H1 (cell line): ENCODE data around the gene DVL1. TPM values are rescaled to one million over a fixed set of nuclear protein-coding genes. Genes with fewer than 3 reads are reported as not detected.

Source experiments
- CTCF ChIA-PET: fragments of 300-600 bp; sonication (Branson Sonifier 250); formaldehyde crosslinking; loops from one replicate; lab custom pipeline; 2021; ENCODE audit not compliant: partially characterized antibody; lab: Charles Lee
- POLR2A ChIA-PET: fragments of 300-600 bp; sonication (Branson Sonifier 250); formaldehyde crosslinking; loops from one replicate; lab custom pipeline; 2021; ENCODE audit warnings: inconsistent platforms; ENCODE audit not compliant: partially characterized antibody; lab: Charles Lee
- DNase-seq, 2 experiments: peaks; one replicate each; pipeline versions ENCODE4 v3.0.0 to v3.0.0-alpha.2; 2010 to 2022; ENCODE audit warnings: low spot score in 2 of 2, low read depth in 1 of 2, mixed read lengths in 1 of 2
- FAIRE-seq: peaks from 2 replicates; lab custom pipeline; 2011; peaks lifted over from hg19 to GRCh38; lab: Jason Lieb, UNC
- H2AFZ ChIP-seq: 2 replicates; pipeline ENCODE4 v1.8.1; 2012; ENCODE audit warnings: low read length, inconsistent platforms
- H2AK5ac ChIP-seq: 2 replicates; pipeline ENCODE4 v1.6.1; 2013; ENCODE audit warnings: low read depth, low read length
- H2BK120ac ChIP-seq: replicated peaks from 2 replicates; pipeline ENCODE3; 2013; ENCODE audit warnings: low read depth, low read length, inconsistent platforms
- H2BK12ac ChIP-seq: 2 replicates; pipeline ENCODE4 v1.6.1; 2013; ENCODE audit warnings: low read depth, low read length
- H2BK15ac ChIP-seq: 2 replicates; pipeline ENCODE4 v1.6.1; 2013; ENCODE audit warnings: low read length
- H2BK20ac ChIP-seq: 2 replicates; pipeline ENCODE4 v1.6.1; 2013; ENCODE audit warnings: low read length
- H2BK5ac ChIP-seq: 2 replicates; pipeline ENCODE4 v1.6.1; 2013; ENCODE audit warnings: low read depth, low read length
- H3K14ac ChIP-seq: 2 replicates; pipeline ENCODE4 v1.6.1; 2013; ENCODE audit warnings: inconsistent platforms; ENCODE audit not compliant: insufficient read length
- H3K18ac ChIP-seq: 2 replicates; pipeline ENCODE4 v1.6.1; 2013; ENCODE audit warnings: low read length; ENCODE audit errors: extremely low read depth
- H3K23ac ChIP-seq: 2 replicates; pipeline ENCODE4 v1.6.1; 2013; ENCODE audit warnings: inconsistent platforms; ENCODE audit not compliant: insufficient read length
- H3K23me2 ChIP-seq: 2 replicates; pipeline ENCODE4 v1.6.1; 2013; ENCODE audit warnings: low read depth, low read length
- H3K27ac ChIP-seq: 2 replicates; pipeline ENCODE4 v1.6.1; 2011; ENCODE audit warnings: low read depth, low read length, inconsistent platforms
- H3K27me3 ChIP-seq, 4 experiments: replicated peaks in 1 of 4; 1 replicate in 1 of 4; 2 replicates in 3 of 4; pipeline versions ENCODE4 v1.6.1 to v1.8.1; 2011 to 2013; ENCODE audit warnings: low read length in 3 of 4, mild to moderate bottlenecking in 3 of 4, inconsistent platforms in 2 of 4, mixed read lengths in 2 of 4, moderate library complexity in 1 of 4; ENCODE audit not compliant: control insufficient read depth in 3 of 4, insufficient read depth in 3 of 4; ENCODE audit errors: extremely low read depth in 1 of 4
- H3K36me3 ChIP-seq, 4 experiments: 2 replicates each; pipeline versions ENCODE4 v1.6.1 to v1.8.1; 2011 to 2013; ENCODE audit warnings: mild to moderate bottlenecking in 4 of 4, low read length in 3 of 4, moderate library complexity in 2 of 4, control low read depth in 1 of 4, inconsistent platforms in 1 of 4; ENCODE audit not compliant: insufficient read depth in 4 of 4, control insufficient read depth in 2 of 4
- H3K4ac ChIP-seq: replicated peaks from 2 replicates; pipeline ENCODE3; 2013; ENCODE audit warnings: low read length, low read depth, mixed read lengths, inconsistent platforms; ENCODE audit not compliant: insufficient read length
- H3K4me1 ChIP-seq, 4 experiments: replicated peaks in 1 of 4; 1 replicate in 1 of 4; 2 replicates in 3 of 4; pipeline versions ENCODE4 v1.6.1 to v1.8.1; 2011 to 2013; ENCODE audit warnings: low read length in 3 of 4, inconsistent platforms in 2 of 4, mixed read lengths in 1 of 4; ENCODE audit not compliant: insufficient read depth in 4 of 4, control insufficient read depth in 3 of 4
- H3K4me2 ChIP-seq, 2 experiments: 2 replicates each; pipeline versions ENCODE4 v1.6.1 to v1.8.1; 2011 to 2013; ENCODE audit warnings: low read depth in 2 of 2, low read length in 2 of 2, control low read depth in 1 of 2, inconsistent platforms in 1 of 2, mild to moderate bottlenecking in 1 of 2; ENCODE audit not compliant: insufficient read depth in 1 of 2
- H3K4me3 ChIP-seq, 4 experiments: fragments of 200-600, 300-600 bp in 1 of 4; sonication (generic), shearing (Covaris generic), sonication (Bioruptor Twin) in 1 of 4; 2 replicates each; pipeline versions ENCODE4 v1.5.1 to v1.8.1; 2011 to 2016; ENCODE audit warnings: low read length in 4 of 4, low read depth in 3 of 4, control low read depth in 2 of 4, inconsistent platforms in 2 of 4, mild to moderate bottlenecking in 2 of 4, mixed read lengths in 1 of 4, moderate library complexity in 1 of 4; ENCODE audit not compliant: insufficient read depth in 2 of 4; ENCODE audit errors: extremely low read depth in 1 of 4
- H3K56ac ChIP-seq: replicated peaks from 2 replicates; pipeline ENCODE3; 2013; ENCODE audit warnings: low read depth, mild to moderate bottlenecking, mixed read lengths, low read length, inconsistent platforms; ENCODE audit not compliant: insufficient read length
- H3K79me1 ChIP-seq: 2 replicates; pipeline ENCODE4 v1.6.1; 2013; ENCODE audit warnings: low read depth, low read length, control low read depth
- H3K79me2 ChIP-seq, 2 experiments: 2 replicates each; pipeline versions ENCODE4 v1.6.1 to v1.8.1; 2012 to 2013; ENCODE audit warnings: low read length in 2 of 2, mild to moderate bottlenecking in 2 of 2, inconsistent platforms in 1 of 2; ENCODE audit not compliant: insufficient read depth in 2 of 2, control insufficient read depth in 1 of 2
- H3K9ac ChIP-seq, 4 experiments: replicated peaks in 1 of 4; 1 replicate in 1 of 4; 2 replicates in 3 of 4; pipeline versions ENCODE4 v1.6.1 to v1.8.1; 2011 to 2013; ENCODE audit warnings: low read depth in 3 of 4, low read length in 3 of 4, control low read depth in 2 of 4, mild to moderate bottlenecking in 2 of 4, moderate library complexity in 2 of 4, inconsistent platforms in 1 of 4; ENCODE audit errors: extremely low read depth in 1 of 4
- H3K9me3 ChIP-seq, 2 experiments: 2 replicates each; pipeline versions ENCODE4 v1.6.1 to v1.8.1; 2012 to 2013; ENCODE audit warnings: mild to moderate bottlenecking in 2 of 2, moderate library complexity in 2 of 2, control low read depth in 1 of 2, inconsistent platforms in 1 of 2, low read depth in 1 of 2, low read length in 1 of 2, mixed read lengths in 1 of 2; ENCODE audit not compliant: insufficient read depth in 2 of 2
- H4K20me1 ChIP-seq, 2 experiments: replicated peaks in 1 of 2; 2 replicates each; pipeline versions ENCODE3 to v1.8.1; 2011 to 2013; ENCODE audit warnings: inconsistent platforms in 2 of 2, low read length in 2 of 2, mild to moderate bottlenecking in 1 of 2; ENCODE audit not compliant: insufficient read depth in 2 of 2, control insufficient read depth in 1 of 2
- H4K5ac ChIP-seq: 2 replicates; pipeline ENCODE4 v1.6.1; 2013; ENCODE audit warnings: low read length, low read depth, mixed read lengths, inconsistent platforms; ENCODE audit not compliant: insufficient read length
- H4K8ac ChIP-seq: 2 replicates; pipeline ENCODE4 v1.8.0; 2013; ENCODE audit warnings: mild to moderate bottlenecking, moderate library complexity, low read length, inconsistent platforms; ENCODE audit not compliant: insufficient read depth; ENCODE audit errors: extremely low read depth
- H4K91ac ChIP-seq: replicated peaks from 2 replicates; pipeline ENCODE3; 2013; ENCODE audit warnings: low read length, mixed read lengths, inconsistent platforms; ENCODE audit not compliant: insufficient read length
- GTF2F1 ChIP-seq: IDR thresholded peaks from 2 replicates; pipeline ENCODE4 v1.6.1; 2012; ENCODE audit warnings: low read depth, low read length, improper control_type of control experiment, borderline replicate concordance
- HDAC2 ChIP-seq, 2 experiments: fragments of 300-600 bp in 1 of 2; sonication (generic) in 1 of 2; IDR thresholded peaks; 2 replicates each; pipeline ENCODE4 v1.6.1; 2011 to 2012; ENCODE audit warnings: low read depth in 2 of 2, low read length in 2 of 2, mild to moderate bottlenecking in 2 of 2, moderate library complexity in 2 of 2, borderline replicate concordance in 1 of 2, inconsistent platforms in 1 of 2
- KDM1A ChIP-seq: fragments of 200-600, 300-600 bp; sonication (generic); IDR thresholded peaks from 2 replicates; pipeline ENCODE4 v1.7.1; 2016; ENCODE audit warnings: mild to moderate bottlenecking, low read length, borderline replicate concordance
- POU5F1 ChIP-seq: IDR thresholded peaks from 2 replicates; pipeline ENCODE4 v1.6.1; 2011; ENCODE audit warnings: low read depth, mild to moderate bottlenecking, low read length, moderate library complexity
- SAP30 ChIP-seq: fragments of 300-600 bp; sonication (generic); IDR thresholded peaks from 2 replicates; pipeline ENCODE4 v1.7.1; 2012; ENCODE audit warnings: low read length, moderate library complexity, mild to moderate bottlenecking, inconsistent platforms; ENCODE audit not compliant: insufficient read depth, insufficient replicate concordance
- SIRT6 ChIP-seq: IDR thresholded peaks from one replicate; pipeline ENCODE4 v1.7.1; 2012; ENCODE audit warnings: low read length, inconsistent platforms
- SP1 ChIP-seq: IDR thresholded peaks from 2 replicates; pipeline ENCODE4 v1.6.1; 2011; ENCODE audit warnings: low read depth, low read length
- SP2 ChIP-seq: IDR thresholded peaks from 2 replicates; pipeline ENCODE4 v1.6.1; 2012; ENCODE audit warnings: mild to moderate bottlenecking, low read length, inconsistent platforms
- TAF1 ChIP-seq: IDR thresholded peaks from 2 replicates; pipeline ENCODE4 v1.6.1; 2011; ENCODE audit warnings: mild to moderate bottlenecking, low read depth, low read length
- TBP ChIP-seq: IDR thresholded peaks from 2 replicates; pipeline ENCODE4 v1.6.1; 2011; ENCODE audit warnings: low read depth, low read length, improper control_type of control experiment
- YY1 ChIP-seq: IDR thresholded peaks from 2 replicates; pipeline ENCODE4 v1.6.1; 2011; ENCODE audit warnings: low read depth, mild to moderate bottlenecking, low read length
- ZNF274 ChIP-seq: IDR thresholded peaks from 2 replicates; pipeline ENCODE4 v1.7.0; 2012; ENCODE audit warnings: low read length, borderline replicate concordance; ENCODE audit errors: extremely low read depth
- WGBS, 2 experiments: shearing (Covaris generic) in 1 of 2; methylation state at CpG; one replicate each; pipeline versions ENCODE4 v1.1.6 to v1.1.7; 2013 to 2015; ENCODE audit warnings: low lambda C conversion rate in 2 of 2, mixed read lengths in 2 of 2, inconsistent platforms in 1 of 2, low coverage in 1 of 2, missing lambda C conversion rate in 1 of 2; ENCODE audit not compliant: insufficient replicate concordance in 2 of 2, insufficient coverage in 1 of 2, insufficient read length in 1 of 2; ENCODE audit errors: extremely low coverage in 1 of 2, missing lambda C conversion rate in 1 of 2; 5-methylcytosine and 5-hydroxymethylcytosine counted together
- polyA plus RNA-seq, 7 experiments: library from polyadenylated mRNA; depleted of rRNA in 3 of 7; stranded (reverse) in 5 of 7; unstranded in 2 of 7; fragments of >200 nt in 5 of 7; fragments of 200-250 nt in 2 of 7; gene quantifications; 1 replicate in 5 of 7; 2 replicates in 1 of 7; 4 replicates in 1 of 7; pipeline versions ENCODE4 v1.2.1 to v1.2.3, GENCODE V29; 2011 to 2013; ENCODE audit warnings: missing spikeins in 2 of 7, mixed read lengths in 2 of 7
- total RNA-seq: library from RNA; stranded (reverse); fragmentation: NEBNext Ultra II Directional; extraction: Animal tissue kit (Norgen Biotek cat#: 25700); gene quantifications from 2 replicates; pipeline ENCODE4 v1.2.1, GENCODE V29; 2021

DVL1 gene
- total and polyA plus RNA-seq, 2 of the 8 experiments (the other 6 are each of a cell fraction or from before 2014, with no cell fraction given), result 39.4 to 58.9 TPM

- Histone ChIP-seq H3K4me2 (no peak overlapping the region), H3K79me2 (peaks cover 0 to 4% of the 10 kb centered on the region in 2 experiments; a peak in 1 of 4 replicates), H3K27ac (no peak overlapping the region), H3K18ac (no peak overlapping the region), H3K4ac (no peak overlapping the region), H3K27me3 (no peaks in the 10 kb centered on the region), H3K14ac (no peak overlapping the region), H2BK5ac (no peak overlapping the region), H4K20me1 (peaks cover 8 to 23% of the 10 kb centered on the region in 2 experiments), H3K23me2 (peaks cover 14% of the 10 kb centered on the region; the same call in 1 of the 2 replicates), H2BK12ac (no peak overlapping the region), H4K5ac (no peak overlapping the region), H2BK15ac (no peak overlapping the region), H3K4me3 (no peak overlapping the region), H4K8ac (peak overlapping the region; percentile 68), H3K9me3 (no peaks in the 10 kb centered on the region), H3K36me3 (peaks cover 17 to 44% (median 37%) of the 10 kb centered on the region in 4 experiments), H3K79me1 (peaks cover 4% of the 10 kb centered on the region; the same call in 1 of the 2 replicates), H3K56ac (no peak overlapping the region), H2AFZ (no peak overlapping the region), H2BK20ac (no peak overlapping the region), H3K9ac (no peak overlapping the region), H2BK120ac (no peak overlapping the region), H4K91ac (no peak overlapping the region), H3K4me1 (peaks cover 0 to 23% (median 11%) of the 10 kb centered on the region in 4 experiments; a peak in 6 of 7 replicates), H2AK5ac (no peak overlapping the region), H3K23ac (no peak overlapping the region)
- no peak for FAIRE-seq
- WGBS, 2 experiments, result 94% methylated on average over 34 of the region's 49 CpGs; no CpG with 5 or more reads in 1 of the 2 experiments
- TF ChIP-seq TAF1, result no peak
- no peak for TF ChIP-seq SP2
- no peak for TF ChIP-seq ZNF274
- TF ChIP-seq POU5F1, result no peak
- no peak for TF ChIP-seq SIRT6
- TF ChIP-seq GTF2F1, result no peak
- TF ChIP-seq HDAC2 (IDR thresholded peaks at IDR 0.05; ENCODE audit: borderline replicate concordance in 1 of 2, low read depth in 2 of 2, low read length in 2 of 2), result no peak
- TF ChIP-seq KDM1A, result no peak
- TF ChIP-seq YY1, result no peak
- TF ChIP-seq SP1, result no peak
- no peak for TF ChIP-seq TBP
- no peak for TF ChIP-seq SAP30
- no peak for DNase-seq
- CTCF ChIA-PET, result interaction anchor here (0.8 to 2.8 kb wide), 7 partner anchors 12 to 128 kb away, joined by 3 to 9 read pairs (median 3); no protein-coding TSS in a partner anchor
- POLR2A ChIA-PET, result interaction anchor here (0.7 to 10.1 kb wide), 10 partner anchors 10 to 63 kb away, joined by 3 to 134 read pairs (median 4); partner anchors contain the start of genes AURKAIP1, CPTP, INTS11 and TAS1R3
These were observed 36.5 kb downstream of the DVL1 start for GRCh38 chr1:1312450-1313314.
